Activated naive CD8-positive, alpha-beta T cell treated with anti-CD3 and anti-CD28 coated beads, Interleukin-2, amount 10 ng/mL, durations not matched to agents 7 days and 5 days (primary cell): ENCODE measurements around the gene RBBP4. TPM values are rescaled to one million over a fixed set of nuclear protein-coding genes. Genes with fewer than 3 reads are reported as not detected.
"Not testable (repeated sequence)": the region's sequence is repeated elsewhere in the genome, so short reads cannot be mapped to it uniquely, and the experiment has no call there.

ENCODE experiments used
- ATAC-seq: fragments of 150-1000 bp; cut with Tn5 transposase; one replicate; pipeline ENCODE4 v1.10.0; 2021; ENCODE audit warnings: low read depth, moderate library complexity
- POLR2A ChIA-PET: fragments of 350-600 bp; sonication (Branson Sonifier 250); formaldehyde crosslinking; loops from one replicate; lab custom pipeline; 2021; ENCODE audit warnings: antibody characterized with exemption; lab: Charles Lee
- DNase-seq: peaks from one replicate; pipeline ENCODE4 v3.0.0; 2021
- H3K27ac Mint-ChIP-seq: one replicate; pipeline ENCODE4 v1.8.0; 2022; ENCODE audit warnings: mild to moderate bottlenecking, mixed read lengths
- H3K27me3 Mint-ChIP-seq: one replicate; pipeline ENCODE4 v1.8.0; 2022; ENCODE audit warnings: mild to moderate bottlenecking, moderate library complexity, mixed read lengths
- H3K36me3 Mint-ChIP-seq: one replicate; pipeline ENCODE4 v1.8.0; 2021; ENCODE audit warnings: mild to moderate bottlenecking, mixed read lengths
- H3K4me1 Mint-ChIP-seq: one replicate; pipeline ENCODE4 v1.8.0; 2021; ENCODE audit warnings: mixed read lengths
- H3K4me3 Mint-ChIP-seq: one replicate; pipeline ENCODE4 v1.8.0; 2022; ENCODE audit warnings: mild to moderate bottlenecking, moderate library complexity, mixed read lengths
- H3K9me3 Mint-ChIP-seq: one replicate; pipeline ENCODE4 v1.8.0; 2021; ENCODE audit warnings: mixed read lengths
- total RNA-seq, 2 experiments: library from RNA; stranded (reverse); gene quantifications; one replicate each; pipeline ENCODE4 v1.2.3, GENCODE V29; 2021

RBBP4 gene
- total RNA-seq, 2 experiments from 2014 or later, result 273 to 280 TPM

DNA sequence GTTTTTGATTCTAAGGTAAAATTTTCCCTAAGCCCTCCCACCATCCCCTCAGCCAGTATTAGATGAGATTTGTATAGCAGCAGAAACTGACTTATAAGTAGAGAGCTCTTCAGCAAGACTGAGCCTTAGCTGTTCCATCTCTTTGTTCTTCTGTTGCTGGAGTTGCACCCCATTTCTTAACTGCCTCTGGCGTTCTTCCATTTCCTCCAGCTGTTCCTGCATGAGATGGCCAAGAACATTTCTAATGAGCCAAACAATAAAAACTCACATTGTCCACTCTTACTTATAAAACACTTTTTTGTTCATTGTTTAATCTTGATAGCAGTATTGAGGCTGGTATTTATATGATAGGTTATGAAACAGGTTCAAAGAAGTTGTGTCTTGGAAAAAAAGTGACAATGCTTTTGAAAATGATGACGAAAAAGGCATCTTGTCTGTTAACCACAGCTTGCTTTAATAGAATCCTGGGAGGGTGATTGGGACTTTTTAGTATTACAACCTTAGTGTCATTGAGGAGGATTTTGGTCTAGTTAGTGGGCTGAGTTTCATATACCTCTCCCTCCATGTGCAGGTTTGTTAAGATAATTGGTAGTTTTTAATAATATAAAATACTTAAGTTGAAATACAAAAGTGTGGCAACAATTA is 33.3 kb downstream of the RBBP4 start:
- Mint-ChIP-seq H3K27ac (no peak overlapping the region), H3K4me1 (peaks cover 1% of the 10 kb centered on the region), H3K4me3 (no peak overlapping the region), H3K27me3 (no peaks in the 10 kb centered on the region), H3K9me3 (no peaks in the 10 kb centered on the region), H3K36me3 (peaks cover 23% of the 10 kb centered on the region)
- no peak for ATAC-seq
- POLR2A ChIA-PET, result no interaction called here
- no peak for DNase-seq

DNA sequence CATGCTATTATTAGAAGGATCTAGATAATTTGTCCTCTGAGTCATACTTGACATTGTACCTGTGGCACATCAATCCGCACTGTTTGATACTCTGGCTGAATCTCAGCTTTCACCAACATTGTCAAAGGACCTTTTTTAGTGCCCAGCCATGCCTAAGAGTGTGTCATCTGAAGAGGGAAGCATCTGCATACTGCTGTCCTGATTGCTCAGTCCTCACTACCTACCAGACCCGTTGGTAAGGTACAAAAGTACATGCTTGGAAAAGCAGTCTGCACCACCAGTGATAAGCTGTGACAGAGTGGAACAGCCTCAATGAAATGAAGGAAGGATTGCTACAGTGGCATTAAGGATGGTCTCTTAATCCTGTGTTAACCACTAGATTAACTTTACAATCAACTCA is 34.5 kb downstream of the RBBP4 start:
- peaks cover 20% of the 10 kb centered on the region for H3K36me3 Mint-ChIP-seq
- H3K4me3 Mint-ChIP-seq, result no peak overlapping the region
- POLR2A ChIA-PET, result no interaction called here
- H3K9me3 Mint-ChIP-seq, result no peaks in the 10 kb centered on the region
- peaks cover 1% of the 10 kb centered on the region for H3K4me1 Mint-ChIP-seq
- ATAC-seq (no peak), DNase-seq (no peak)
- no peaks in the 10 kb centered on the region for H3K27me3 Mint-ChIP-seq
- H3K27ac Mint-ChIP-seq, result no peak overlapping the region

GRCh38 chr1:32686387-32686786 is 35.4 kb downstream of the RBBP4 start:
- DNase-seq, result no peak
- Mint-ChIP-seq H3K36me3 (peaks cover 12% of the 10 kb centered on the region), H3K9me3 (no peaks in the 10 kb centered on the region), H3K27me3 (no peaks in the 10 kb centered on the region), H3K4me1 (peaks cover 1% of the 10 kb centered on the region), H3K4me3 (no peak overlapping the region), H3K27ac (no peak overlapping the region)
- no peak for ATAC-seq
- POLR2A ChIA-PET, result no interaction called here

- DNase-seq, result peak; percentile 1
- peaks cover under 1% of the 10 kb centered on the region for H3K27me3 Mint-ChIP-seq
- ATAC-seq, result no peak
- no peak overlapping the region for H3K4me3 Mint-ChIP-seq
- peaks cover 10% of the 10 kb centered on the region for H3K4me1 Mint-ChIP-seq
- H3K36me3 Mint-ChIP-seq, result no peaks in the 10 kb centered on the region
- no peak overlapping the region for H3K27ac Mint-ChIP-seq
- no peaks in the 10 kb centered on the region for H3K9me3 Mint-ChIP-seq
- POLR2A ChIA-PET, result no interaction called here
Measured at GRCh38 chr1:32693455-32694174, 42.6 kb downstream of the RBBP4 start.

GRCh38 chr1:32695098-32695904 is 44.3 kb downstream of the RBBP4 start:
- Mint-ChIP-seq H3K9me3 (no peaks in the 10 kb centered on the region), H3K4me1 (peaks cover 10% of the 10 kb centered on the region), H3K27me3 (peaks cover 7% of the 10 kb centered on the region), H3K4me3 (no peak overlapping the region), H3K27ac (no peak overlapping the region), H3K36me3 (no peaks in the 10 kb centered on the region)
- POLR2A ChIA-PET, result no interaction called here
- DNase-seq (no peak), ATAC-seq (no peak)

GRCh38 chr1:32696041-32696440 is 45.0 kb downstream of the RBBP4 start:
- Mint-ChIP-seq H3K4me3 (no peak overlapping the region), H3K36me3 (no peaks in the 10 kb centered on the region), H3K4me1 (peaks cover 10% of the 10 kb centered on the region), H3K27ac (no peak overlapping the region), H3K27me3 (peaks cover 9% of the 10 kb centered on the region), H3K9me3 (no peaks in the 10 kb centered on the region)
- no peak for DNase-seq
- POLR2A ChIA-PET, result no interaction called here
- ATAC-seq, result no peak

- H3K36me3 Mint-ChIP-seq, H3K4me3 Mint-ChIP-seq, H3K9me3 Mint-ChIP-seq, DNase-seq, H3K27ac Mint-ChIP-seq, ATAC-seq, POLR2A ChIA-PET: not testable (repeated sequence)
- peaks cover 10% of the 10 kb centered on the region for H3K4me1 Mint-ChIP-seq
- H3K27me3 Mint-ChIP-seq, result peaks cover 18% of the 10 kb centered on the region
Measured at GRCh38 chr1:32696996-32697395, 46.0 kb downstream of the RBBP4 start.

- POLR2A ChIA-PET, result no interaction called here
- no peaks in the 10 kb centered on the region for H3K36me3 Mint-ChIP-seq
Measured at GRCh38 chr1:32701421-32701911, 50.5 kb downstream of the RBBP4 start.

DNA sequence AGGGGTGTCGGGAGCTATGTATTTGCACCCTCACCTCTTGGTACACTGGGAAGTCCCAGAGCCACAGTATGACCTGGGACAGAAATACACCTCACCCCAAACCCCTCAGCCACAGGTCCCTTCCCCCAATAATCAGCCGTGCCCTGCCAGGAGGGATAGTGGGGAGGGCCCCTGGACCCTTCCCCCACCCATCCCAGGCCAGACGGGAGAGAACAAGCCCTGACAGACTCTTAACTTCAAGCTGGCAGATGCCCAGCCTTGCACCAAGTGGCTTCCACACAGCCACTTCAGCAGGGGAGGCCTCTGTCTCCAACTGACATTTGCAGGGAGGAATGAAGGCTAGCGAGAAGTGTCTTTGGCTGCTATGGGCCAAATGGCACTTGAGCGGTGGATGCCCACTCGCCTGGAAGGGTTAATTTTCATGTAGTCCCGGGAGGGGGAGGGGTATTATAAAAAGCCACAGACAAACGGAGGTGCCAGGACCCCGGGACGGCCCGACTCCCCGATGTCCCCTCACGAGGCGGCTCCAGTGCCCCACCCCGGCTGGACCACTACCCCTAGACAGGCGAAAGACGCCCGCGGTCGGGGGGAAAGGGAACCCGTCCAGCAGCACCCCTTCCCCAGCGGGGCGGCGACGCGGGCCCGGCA is 51.1 kb downstream of the RBBP4 start:
- Mint-ChIP-seq H3K27me3 (peaks cover 42% of the 10 kb centered on the region), H3K36me3 (no peaks in the 10 kb centered on the region), H3K4me1 (peaks cover 4% of the 10 kb centered on the region), H3K9me3 (no peaks in the 10 kb centered on the region), H3K4me3 (peak overlapping the region; percentile 13), H3K27ac (no peak overlapping the region)
- ATAC-seq (no peak), DNase-seq (no peak)
- POLR2A ChIA-PET, result no interaction called here

More at GRCh38 chr1:32701421-32701911, 50.5 kb downstream of the RBBP4 start:
- ATAC-seq (no peak), DNase-seq (no peak)
- Mint-ChIP-seq H3K4me1 (peaks cover 4% of the 10 kb centered on the region), H3K27me3 (peaks cover 42% of the 10 kb centered on the region), H3K27ac (no peak overlapping the region), H3K4me3 (no peak overlapping the region), H3K9me3 (no peaks in the 10 kb centered on the region)

DNA sequence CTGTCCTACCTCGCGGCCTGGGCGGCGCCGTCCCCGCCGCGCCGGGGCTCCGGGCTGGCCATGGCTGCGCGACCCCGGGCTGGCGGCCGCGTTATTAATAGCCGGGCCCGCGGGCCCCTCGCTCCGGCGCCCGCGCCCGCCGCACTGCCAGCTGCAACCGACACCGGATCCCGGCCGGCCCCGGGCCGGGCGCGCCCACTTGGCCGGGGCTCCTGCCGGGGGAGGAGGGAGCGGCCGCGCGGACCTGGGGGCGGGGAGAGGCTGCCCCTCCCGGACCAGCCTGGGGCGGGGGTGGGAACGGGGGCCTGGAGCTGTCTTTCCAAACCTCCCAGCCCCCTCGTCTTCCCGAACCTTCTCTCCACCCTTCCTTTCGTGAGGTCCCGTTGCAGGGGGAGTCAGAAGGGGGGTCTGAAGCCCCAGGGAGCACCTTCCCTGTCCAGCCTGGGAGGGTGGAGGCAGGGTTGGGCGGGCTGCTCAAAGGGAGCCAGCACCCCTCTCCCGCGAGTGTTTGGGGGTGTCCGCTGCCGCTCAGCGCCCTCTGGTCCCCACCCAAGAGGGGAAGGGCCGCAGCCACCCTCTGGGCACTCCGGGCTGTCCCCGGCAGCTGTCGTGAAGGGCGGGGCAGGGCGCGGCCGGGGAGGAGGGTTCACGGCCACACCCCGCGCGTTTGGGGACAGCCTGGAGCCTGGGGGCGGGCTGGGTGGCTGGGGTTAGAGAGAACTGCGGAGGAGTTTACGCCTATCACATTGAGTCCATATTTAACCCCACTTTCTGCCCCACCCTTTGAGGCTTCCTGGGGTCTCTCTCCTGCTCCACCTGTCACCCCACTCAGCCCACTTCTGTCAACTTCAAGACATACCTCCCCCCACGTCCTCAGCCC is 51.8 kb downstream of the RBBP4 start, which contains the start of gene SYNC:
Gene SYNC (minus strand): TSS at position 172 of the 880 bp plus-strand sequence. CDS start 110 bp downstream, at position 62.
- Mint-ChIP-seq H3K27me3 (peaks cover 45% of the 10 kb centered on the region), H3K36me3 (no peaks in the 10 kb centered on the region), H3K9me3 (no peaks in the 10 kb centered on the region), H3K27ac (no peak within 1 kb of the TSS), H3K4me3 (peak within 1 kb of the TSS; percentile 45), H3K4me1 (peaks cover 4% of the 10 kb centered on the region)
- POLR2A ChIA-PET, result interaction anchor here (0.6 to 0.8 kb wide), 2 partner anchors 13 to 114 kb away, joined by 3 to 5 read pairs; partner anchors contain the start of genes S100PBP and YARS1
- ATAC-seq (peak; percentile 69), DNase-seq (no peak)

DNA sequence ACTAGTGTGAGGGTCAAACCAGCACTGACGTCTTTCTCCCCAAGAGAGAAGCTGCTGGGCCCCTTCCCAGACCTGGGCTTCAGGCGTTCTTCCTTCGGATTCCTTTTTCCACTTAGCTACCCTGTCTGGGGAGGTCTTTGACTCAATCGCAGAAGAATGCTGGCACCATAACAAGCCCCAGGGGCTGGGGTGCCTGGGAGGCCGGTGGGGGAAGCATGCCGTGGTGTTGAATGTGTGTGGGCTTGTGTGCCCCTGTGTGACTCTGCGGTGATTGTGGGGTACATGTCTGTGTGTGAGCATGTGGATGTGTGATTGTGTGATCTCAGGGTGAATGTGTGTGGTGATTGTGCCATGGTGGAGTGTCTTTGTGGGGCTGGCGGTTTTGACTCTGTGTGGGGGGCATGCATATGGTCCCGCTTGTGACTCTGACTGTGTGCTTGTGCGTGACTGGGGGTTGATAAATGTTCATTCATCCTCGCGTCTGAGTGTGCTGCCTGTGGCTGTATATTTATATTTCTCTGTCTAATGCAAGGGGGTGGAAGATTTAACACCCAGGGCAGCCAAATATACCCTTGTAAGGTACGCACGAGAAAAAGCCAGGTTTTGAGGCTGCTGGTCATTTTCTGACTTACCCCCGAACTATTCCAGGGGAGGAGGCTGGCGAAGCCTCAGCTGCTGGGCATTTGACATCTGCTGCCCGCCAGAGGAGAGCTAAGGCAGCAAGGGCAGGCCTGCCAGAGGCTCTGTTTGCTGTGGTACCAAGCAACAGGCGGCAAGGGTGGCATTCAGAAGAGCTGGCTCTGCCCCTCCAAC is 52.7 kb downstream of the RBBP4 start:
- no peaks in the 10 kb centered on the region for H3K9me3 Mint-ChIP-seq
- H3K4me3 Mint-ChIP-seq, result peak overlapping the region; percentile 45
- H3K36me3 Mint-ChIP-seq, result no peaks in the 10 kb centered on the region
- H3K27me3 Mint-ChIP-seq, result peaks cover 44% of the 10 kb centered on the region
- H3K27ac Mint-ChIP-seq, result no peak overlapping the region
- POLR2A ChIA-PET, result interaction anchor here (0.6 to 0.8 kb wide), 2 partner anchors 14 to 114 kb away, joined by 3 to 5 read pairs; partner anchors contain the start of genes S100PBP and YARS1
- no peak for ATAC-seq
- no peak for DNase-seq
- peaks cover 4% of the 10 kb centered on the region for H3K4me1 Mint-ChIP-seq
